ENCODE results near the gene MEGF11. TPM values are rescaled to one million over a fixed set of nuclear protein-coding genes. Genes with fewer than 3 reads are reported as not detected.

The MEGF11 gene
- total RNA-seq, 1 experiment from 2014 or later = 0.76 TPM

GRCh38 chr15:65937476-65937875, 316.1 kb downstream of the MEGF11 start:
- Histone ChIP-seq H3K4me3 (ENCODE audit: insufficient read depth, low read depth, low read length) (no peak overlapping the region), H3K27me3 (ENCODE audit: control insufficient read depth, insufficient read depth, low read length) (no peaks in the 10 kb centered on the region), H3K36me3 (replicated peaks; ENCODE audit: control insufficient read depth, insufficient read depth, low read length) (no peaks in the 10 kb centered on the region)
- DNase-seq = no peak

- Histone ChIP-seq H3K4me3 (ENCODE audit: insufficient read depth, low read depth, low read length) (no peak overlapping the region), H3K27me3 (ENCODE audit: control insufficient read depth, insufficient read depth, low read length) (no peaks in the 10 kb centered on the region), H3K36me3 (replicated peaks; ENCODE audit: control insufficient read depth, insufficient read depth, low read length) (no peaks in the 10 kb centered on the region)
- no peak for DNase-seq
Measured at GRCh38 chr15:65937054-65937453, 316.5 kb downstream of the MEGF11 start.

GRCh38 chr15:65936282-65936681, 317.3 kb downstream of the MEGF11 start:
- Histone ChIP-seq H3K27me3 (ENCODE audit: control insufficient read depth, insufficient read depth, low read length) (no peaks in the 10 kb centered on the region), H3K4me3 (ENCODE audit: insufficient read depth, low read depth, low read length) (no peak overlapping the region), H3K36me3 (replicated peaks; ENCODE audit: control insufficient read depth, insufficient read depth, low read length) (no peaks in the 10 kb centered on the region)
- DNase-seq = no peak

GRCh38 chr15:65935391-65935790, 318.2 kb downstream of the MEGF11 start:
- H3K36me3 ChIP-seq (replicated peaks; ENCODE audit: control insufficient read depth, insufficient read depth, low read length) = no peaks in the 10 kb centered on the region
- no peak for DNase-seq
- no peaks in the 10 kb centered on the region for H3K27me3 ChIP-seq (ENCODE audit: control insufficient read depth, insufficient read depth, low read length)
- no peak overlapping the region for H3K4me3 ChIP-seq (ENCODE audit: insufficient read depth, low read depth, low read length)

- no peaks in the 10 kb centered on the region for H3K36me3 ChIP-seq (replicated peaks; ENCODE audit: control insufficient read depth, insufficient read depth, low read length)
- no peaks in the 10 kb centered on the region for H3K27me3 ChIP-seq (ENCODE audit: control insufficient read depth, insufficient read depth, low read length)
- DNase-seq = no peak
- H3K4me3 ChIP-seq (ENCODE audit: insufficient read depth, low read depth, low read length) = no peak overlapping the region
Measured at GRCh38 chr15:65931221-65931620, 322.3 kb downstream of the MEGF11 start.

GRCh38 chr15:65930134-65930533, 323.4 kb downstream of the MEGF11 start:
- no peak for DNase-seq

GRCh38 chr15:65929573-65929972, 324.0 kb downstream of the MEGF11 start:
- no peaks in the 10 kb centered on the region for H3K36me3 ChIP-seq (replicated peaks; ENCODE audit: control insufficient read depth, insufficient read depth, low read length)
- no peak overlapping the region for H3K4me3 ChIP-seq (ENCODE audit: insufficient read depth, low read depth, low read length)
- no peaks in the 10 kb centered on the region for H3K27me3 ChIP-seq (ENCODE audit: control insufficient read depth, insufficient read depth, low read length)
- DNase-seq = peak; percentile 51

More at GRCh38 chr15:65930134-65930533, 323.4 kb downstream of the MEGF11 start:
- H3K4me3 ChIP-seq (ENCODE audit: insufficient read depth, low read depth, low read length) = no peak overlapping the region
- H3K36me3 ChIP-seq (replicated peaks; ENCODE audit: control insufficient read depth, insufficient read depth, low read length) = no peaks in the 10 kb centered on the region
- no peaks in the 10 kb centered on the region for H3K27me3 ChIP-seq (ENCODE audit: control insufficient read depth, insufficient read depth, low read length)

- no peak overlapping the region for H3K4me3 ChIP-seq (ENCODE audit: insufficient read depth, low read depth, low read length)
- peak; percentile 59 for DNase-seq
- H3K27me3 ChIP-seq (ENCODE audit: control insufficient read depth, insufficient read depth, low read length) = no peaks in the 10 kb centered on the region
- no peaks in the 10 kb centered on the region for H3K36me3 ChIP-seq (replicated peaks; ENCODE audit: control insufficient read depth, insufficient read depth, low read length)
Measured at GRCh38 chr15:65927545-65927944, 326.0 kb downstream of the MEGF11 start.

GRCh38 chr15:65926899-65927298, 326.7 kb downstream of the MEGF11 start:
- no peak for DNase-seq
- Histone ChIP-seq H3K4me3 (ENCODE audit: insufficient read depth, low read depth, low read length) (no peak overlapping the region), H3K27me3 (ENCODE audit: control insufficient read depth, insufficient read depth, low read length) (no peaks in the 10 kb centered on the region), H3K36me3 (replicated peaks; ENCODE audit: control insufficient read depth, insufficient read depth, low read length) (no peaks in the 10 kb centered on the region)

GRCh38 chr15:65926459-65926858, 327.1 kb downstream of the MEGF11 start:
- Histone ChIP-seq H3K27me3 (ENCODE audit: control insufficient read depth, insufficient read depth, low read length) (no peaks in the 10 kb centered on the region), H3K4me3 (ENCODE audit: insufficient read depth, low read depth, low read length) (no peak overlapping the region), H3K36me3 (replicated peaks; ENCODE audit: control insufficient read depth, insufficient read depth, low read length) (no peaks in the 10 kb centered on the region)
- DNase-seq = peak; percentile 52

- Histone ChIP-seq H3K4me3 (ENCODE audit: insufficient read depth, low read depth, low read length) (no peak overlapping the region), H3K36me3 (replicated peaks; ENCODE audit: control insufficient read depth, insufficient read depth, low read length) (no peaks in the 10 kb centered on the region), H3K27me3 (ENCODE audit: control insufficient read depth, insufficient read depth, low read length) (no peaks in the 10 kb centered on the region)
- DNase-seq = no peak
Measured at GRCh38 chr15:65925338-65925737, 328.2 kb downstream of the MEGF11 start.

GRCh38 chr15:65924004-65924403, 329.5 kb downstream of the MEGF11 start:
- peak; percentile 52 for DNase-seq
- H3K36me3 ChIP-seq (replicated peaks; ENCODE audit: control insufficient read depth, insufficient read depth, low read length) = no peaks in the 10 kb centered on the region

GRCh38 chr15:65923264-65923663, 330.3 kb downstream of the MEGF11 start:
- no peaks in the 10 kb centered on the region for H3K36me3 ChIP-seq (replicated peaks; ENCODE audit: control insufficient read depth, insufficient read depth, low read length)
- no peaks in the 10 kb centered on the region for H3K27me3 ChIP-seq (ENCODE audit: control insufficient read depth, insufficient read depth, low read length)
- DNase-seq = no peak
- H3K4me3 ChIP-seq (ENCODE audit: insufficient read depth, low read depth, low read length) = no peak overlapping the region

More at GRCh38 chr15:65924004-65924403, 329.5 kb downstream of the MEGF11 start:
- H3K27me3 ChIP-seq (ENCODE audit: control insufficient read depth, insufficient read depth, low read length) = no peaks in the 10 kb centered on the region
- H3K4me3 ChIP-seq (ENCODE audit: insufficient read depth, low read depth, low read length) = no peak overlapping the region

GRCh38 chr15:65922621-65923020, 330.9 kb downstream of the MEGF11 start:
- no peak overlapping the region for H3K4me3 ChIP-seq (ENCODE audit: insufficient read depth, low read depth, low read length)

GRCh38 chr15:65921780-65922179, 331.8 kb downstream of the MEGF11 start:
- no peak for DNase-seq
- no peaks in the 10 kb centered on the region for H3K36me3 ChIP-seq (replicated peaks; ENCODE audit: control insufficient read depth, insufficient read depth, low read length)
- no peak overlapping the region for H3K4me3 ChIP-seq (ENCODE audit: insufficient read depth, low read depth, low read length)

More at GRCh38 chr15:65922621-65923020, 330.9 kb downstream of the MEGF11 start:
- DNase-seq = no peak
- Histone ChIP-seq H3K36me3 (replicated peaks; ENCODE audit: control insufficient read depth, insufficient read depth, low read length) (no peaks in the 10 kb centered on the region), H3K27me3 (ENCODE audit: control insufficient read depth, insufficient read depth, low read length) (no peaks in the 10 kb centered on the region)

GRCh38 chr15:65920825-65921309, 332.7 kb downstream of the MEGF11 start:
- H3K36me3 ChIP-seq (replicated peaks; ENCODE audit: control insufficient read depth, insufficient read depth, low read length) = no peaks in the 10 kb centered on the region
- H3K4me3 ChIP-seq (ENCODE audit: insufficient read depth, low read depth, low read length) = no peak overlapping the region
- no peak for DNase-seq
- H3K27me3 ChIP-seq (ENCODE audit: control insufficient read depth, insufficient read depth, low read length) = no peaks in the 10 kb centered on the region

More at GRCh38 chr15:65921780-65922179, 331.8 kb downstream of the MEGF11 start:
- no peaks in the 10 kb centered on the region for H3K27me3 ChIP-seq (ENCODE audit: control insufficient read depth, insufficient read depth, low read length)
